Fibroblast of pulmonary artery (primary cell): ENCODE data around the gene GRHPR.

ENCODE experiments used
- DNase-seq: peaks from one replicate; pipeline ENCODE4 v3.0.0-alpha.2; 2010; ENCODE audit warnings: low read depth
- H3K4me3 ChIP-seq: replicated peaks from 2 replicates; pipeline ENCODE4 v1.5.1; 2011; ENCODE audit warnings: low read depth, mild to moderate bottlenecking, control low read depth, low read length, moderate library complexity
- TF ChIP-seq, protein P1 (sequence below): IDR thresholded peaks from 2 replicates; pipeline ENCODE4 v1.5.1; 2011; ENCODE audit warnings: mild to moderate bottlenecking, control low read depth, low read length, inconsistent platforms; ENCODE audit errors: missing control alignments

The GRHPR gene

DNA sequence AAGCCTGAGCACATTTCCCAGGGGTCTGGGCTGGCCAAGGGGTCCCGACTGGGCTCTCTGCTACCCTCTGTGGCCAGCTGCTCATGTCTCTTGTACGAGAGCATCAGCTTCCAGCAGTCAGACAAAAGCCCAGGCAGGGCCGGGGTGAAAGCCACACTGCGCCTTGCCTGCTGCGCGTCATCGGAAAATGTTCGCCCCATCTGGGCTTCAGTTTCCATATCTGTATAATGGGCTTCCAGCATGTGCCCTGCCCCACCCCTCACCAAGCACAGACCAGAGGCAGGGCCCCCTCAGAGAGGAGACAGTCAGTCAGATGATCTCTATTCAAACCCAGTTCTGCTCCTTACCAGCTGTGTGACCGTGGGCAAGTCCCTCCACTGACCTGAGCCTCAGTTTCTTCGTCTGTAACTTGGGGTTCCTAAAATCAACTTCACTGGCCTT, 8.0 kb upstream of the GRHPR start:
- no peak overlapping the region for H3K4me3 ChIP-seq
- TF ChIP-seq, protein P1, sequence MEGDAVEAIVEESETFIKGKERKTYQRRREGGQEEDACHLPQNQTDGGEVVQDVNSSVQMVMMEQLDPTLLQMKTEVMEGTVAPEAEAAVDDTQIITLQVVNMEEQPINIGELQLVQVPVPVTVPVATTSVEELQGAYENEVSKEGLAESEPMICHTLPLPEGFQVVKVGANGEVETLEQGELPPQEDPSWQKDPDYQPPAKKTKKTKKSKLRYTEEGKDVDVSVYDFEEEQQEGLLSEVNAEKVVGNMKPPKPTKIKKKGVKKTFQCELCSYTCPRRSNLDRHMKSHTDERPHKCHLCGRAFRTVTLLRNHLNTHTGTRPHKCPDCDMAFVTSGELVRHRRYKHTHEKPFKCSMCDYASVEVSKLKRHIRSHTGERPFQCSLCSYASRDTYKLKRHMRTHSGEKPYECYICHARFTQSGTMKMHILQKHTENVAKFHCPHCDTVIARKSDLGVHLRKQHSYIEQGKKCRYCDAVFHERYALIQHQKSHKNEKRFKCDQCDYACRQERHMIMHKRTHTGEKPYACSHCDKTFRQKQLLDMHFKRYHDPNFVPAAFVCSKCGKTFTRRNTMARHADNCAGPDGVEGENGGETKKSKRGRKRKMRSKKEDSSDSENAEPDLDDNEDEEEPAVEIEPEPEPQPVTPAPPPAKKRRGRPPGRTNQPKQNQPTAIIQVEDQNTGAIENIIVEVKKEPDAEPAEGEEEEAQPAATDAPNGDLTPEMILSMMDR = no peak
- DNase-seq = no peak

DNA sequence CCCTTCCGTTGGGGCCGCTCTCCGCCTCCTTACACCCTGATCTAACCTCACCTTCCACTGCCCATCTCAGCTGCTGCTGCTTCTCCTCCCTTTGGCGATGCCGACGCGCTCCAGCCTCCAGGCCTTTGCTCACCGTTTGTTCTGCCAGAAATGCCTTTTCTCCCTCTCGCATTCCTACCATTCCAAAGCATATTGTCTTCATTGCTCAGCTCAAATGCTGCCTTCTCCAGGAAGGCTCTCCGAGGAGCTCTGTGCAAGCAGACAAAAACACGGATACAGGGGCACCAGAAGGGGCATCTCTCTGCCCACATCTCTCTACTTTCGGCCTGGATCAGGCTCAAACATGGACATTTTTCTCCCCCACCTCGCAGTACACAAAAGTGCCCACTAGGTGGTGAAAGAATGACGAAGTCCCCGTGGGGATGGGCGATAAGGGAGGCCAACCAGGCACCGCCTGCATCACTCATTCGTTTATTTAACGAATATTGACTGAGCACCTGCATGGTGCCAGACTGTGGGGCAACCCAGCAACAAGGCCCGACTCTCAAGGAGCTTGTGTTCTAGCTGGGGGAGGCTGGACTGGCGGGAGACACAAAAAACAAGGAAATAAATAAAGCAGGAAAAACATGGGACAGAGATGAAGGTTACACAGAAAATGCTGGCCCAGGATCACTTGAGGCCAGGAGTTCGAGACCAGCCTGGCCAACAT, 7.3 kb upstream of the GRHPR start:
- peak; percentile 82 for DNase-seq
- TF ChIP-seq, protein P1 = peak; percentile 85
- H3K4me3 ChIP-seq = no peak overlapping the region

DNA sequence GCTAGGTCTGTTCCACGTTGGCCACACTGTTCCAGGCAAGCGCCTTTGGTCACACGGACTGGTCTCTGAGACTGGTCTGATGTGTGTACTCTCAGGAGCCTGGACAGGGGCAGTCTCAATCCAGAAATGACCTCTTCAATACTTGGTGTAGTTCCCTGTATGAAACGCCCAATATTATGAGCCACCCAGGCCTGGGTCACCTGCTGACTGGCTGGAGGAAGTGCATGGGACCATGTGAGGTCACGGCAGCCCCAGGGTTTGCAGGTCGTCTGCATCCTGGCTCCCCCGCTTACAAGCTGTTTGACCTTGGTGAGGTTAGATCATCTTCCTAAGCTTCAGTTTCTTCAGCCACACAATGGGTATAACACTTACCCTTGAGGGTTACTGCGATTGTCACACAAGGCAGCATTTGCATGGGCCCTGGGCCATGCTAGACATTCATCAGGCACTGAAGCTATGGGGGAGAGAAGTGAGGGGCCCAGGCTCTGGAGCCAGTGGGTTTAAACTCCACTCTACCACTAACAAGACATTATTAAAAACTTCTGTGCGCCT, 5.2 kb upstream of the GRHPR start:
- TF ChIP-seq, protein P1 = no peak
- no peak for DNase-seq
- no peak overlapping the region for H3K4me3 ChIP-seq

DNA sequence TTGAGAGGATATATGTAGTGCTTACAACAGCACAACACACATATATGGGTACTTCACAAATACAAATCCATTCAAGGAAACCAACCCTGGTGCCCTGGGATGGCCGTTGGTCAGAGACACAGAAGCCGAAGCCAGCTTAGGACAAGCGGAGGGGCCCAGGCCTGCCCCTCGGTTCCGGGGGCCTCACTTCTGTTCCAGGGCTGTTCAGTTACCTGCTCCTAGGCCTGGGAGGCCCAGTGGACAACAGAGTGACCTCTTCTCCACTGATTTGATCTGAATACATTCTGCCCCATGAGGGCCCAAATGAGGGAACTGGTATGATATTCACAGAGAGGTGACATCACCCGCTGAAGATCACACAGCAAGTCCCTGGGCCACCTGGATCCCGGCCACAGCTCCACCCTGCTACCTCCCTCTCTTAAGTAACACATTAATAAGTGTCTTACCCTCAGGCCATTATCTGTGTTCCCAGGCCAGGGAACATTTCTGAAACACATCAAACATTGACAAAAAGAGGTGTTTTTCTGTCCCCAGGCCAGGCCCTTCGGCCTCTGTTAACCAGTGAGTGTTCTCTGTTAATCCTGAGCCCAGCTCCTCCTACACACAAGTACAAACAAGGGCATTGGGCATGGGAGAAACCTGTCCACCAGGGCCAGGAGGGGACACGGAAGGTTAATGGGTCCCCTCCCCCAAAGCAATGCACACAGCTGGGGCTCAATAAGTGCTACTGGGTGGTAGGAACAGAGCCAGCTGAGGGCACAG, 4.5 kb upstream of the GRHPR start:
- no peak overlapping the region for H3K4me3 ChIP-seq
- no peak for DNase-seq
- TF ChIP-seq, protein P1 = no peak

DNA sequence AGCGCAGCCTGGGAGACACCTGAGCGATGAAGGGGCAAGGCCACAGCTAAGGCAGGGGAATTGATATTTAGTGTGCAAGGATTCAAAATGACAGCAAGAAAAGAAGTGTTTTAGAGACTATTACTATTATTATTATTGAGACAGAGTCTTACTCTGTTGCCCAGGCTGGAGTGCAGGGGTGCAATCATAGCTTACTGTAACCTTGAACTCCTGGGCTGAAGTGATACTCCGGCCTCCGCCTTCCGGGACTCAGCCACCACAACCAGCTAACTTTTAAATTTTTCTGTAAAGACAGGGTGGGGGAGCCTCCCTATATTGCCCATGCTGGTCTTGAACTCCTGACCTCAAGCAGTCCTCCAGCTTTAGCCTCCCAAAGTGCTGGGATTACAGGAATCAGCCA, 3.3 kb upstream of the GRHPR start:
- no peak for DNase-seq
- TF ChIP-seq, protein P1 = no peak
- no peak overlapping the region for H3K4me3 ChIP-seq

DNA sequence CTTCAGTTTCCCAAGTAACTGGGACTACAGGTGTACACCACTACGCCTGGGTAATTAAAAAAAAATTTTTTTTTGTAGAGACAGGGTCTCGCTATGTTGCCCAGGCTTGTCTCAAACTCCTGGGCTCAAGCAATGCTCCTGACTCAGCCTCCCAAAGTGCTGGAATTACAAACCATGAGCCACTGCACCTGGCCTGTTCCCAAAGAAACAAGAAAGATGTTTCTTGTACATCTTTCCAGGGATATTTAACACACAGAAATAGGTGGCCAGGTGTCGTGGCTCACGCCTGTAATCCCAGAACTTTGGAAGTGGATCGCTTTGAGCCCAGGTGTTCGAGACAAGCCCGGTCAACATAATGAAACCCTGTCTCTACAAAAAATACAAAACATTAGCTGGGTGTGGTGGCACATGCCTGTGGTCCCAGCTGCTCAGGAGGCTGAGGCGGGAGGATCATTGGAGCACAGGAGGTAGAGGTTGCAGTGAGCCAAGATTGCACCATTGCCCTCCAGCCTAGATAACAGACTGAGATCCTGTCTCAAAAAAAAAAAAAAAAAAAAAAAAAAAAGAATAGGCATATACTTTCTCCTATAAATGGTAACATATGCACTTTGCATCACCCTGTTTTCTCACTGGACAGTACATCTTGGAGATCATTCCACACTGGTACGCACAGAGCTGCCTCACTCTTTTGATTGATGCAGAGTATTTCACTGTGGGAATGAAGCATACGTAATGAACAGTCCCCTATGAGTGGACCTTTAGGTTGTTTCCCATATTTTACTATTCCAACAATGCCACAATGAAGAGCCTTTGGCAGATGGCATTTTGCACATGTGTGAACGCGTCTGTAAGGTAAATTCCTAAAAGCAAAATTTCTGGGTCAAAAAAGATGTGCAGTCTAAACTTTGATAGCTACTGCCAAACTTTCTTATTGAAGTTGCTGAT, 2.0 kb upstream of the GRHPR start:
- H3K4me3 ChIP-seq = no peak overlapping the region
- no peak for DNase-seq
- TF ChIP-seq, protein P1 = no peak
